ENCODE results near the gene VAT1L.

DNA sequence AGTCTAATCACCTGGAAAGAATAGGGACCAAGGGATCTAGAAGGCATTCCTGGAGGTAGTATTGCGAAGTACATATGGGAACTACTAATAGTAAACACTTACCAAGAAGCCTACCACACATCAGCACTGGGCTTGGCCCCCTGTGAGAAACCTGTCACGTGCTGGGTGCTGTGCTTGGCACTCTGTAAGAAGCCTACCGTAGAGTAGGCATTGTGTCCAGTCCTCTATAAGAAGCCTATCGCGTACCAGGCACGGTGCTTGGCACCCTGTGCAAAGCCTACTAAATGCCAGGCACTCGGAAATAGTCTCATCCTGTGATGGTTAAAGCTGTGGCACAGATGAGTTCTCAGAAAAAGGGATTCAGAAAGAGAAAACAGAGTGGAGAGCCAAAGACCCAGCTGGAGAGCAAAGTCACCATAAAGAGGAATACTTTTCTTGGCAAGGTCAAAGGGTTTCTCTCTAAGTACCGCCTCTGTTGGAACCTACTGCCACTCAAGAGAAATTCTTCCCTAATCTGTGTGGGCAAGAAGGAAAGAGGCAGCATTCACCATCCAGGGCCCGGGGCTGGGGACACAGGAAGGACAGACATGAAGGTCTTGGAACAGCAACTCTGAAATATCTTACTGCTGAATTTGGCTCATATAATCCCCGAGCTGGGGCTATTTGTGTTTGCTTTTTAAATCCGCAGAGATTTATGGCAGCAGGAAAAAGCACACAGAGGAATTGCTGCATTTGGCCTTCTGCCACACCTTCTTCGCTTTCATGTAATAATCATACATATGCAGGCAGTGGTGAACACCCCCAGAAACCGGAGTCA lies 81.8 kb downstream of the VAT1L start:
- TF ChIP-seq, protein P1, sequence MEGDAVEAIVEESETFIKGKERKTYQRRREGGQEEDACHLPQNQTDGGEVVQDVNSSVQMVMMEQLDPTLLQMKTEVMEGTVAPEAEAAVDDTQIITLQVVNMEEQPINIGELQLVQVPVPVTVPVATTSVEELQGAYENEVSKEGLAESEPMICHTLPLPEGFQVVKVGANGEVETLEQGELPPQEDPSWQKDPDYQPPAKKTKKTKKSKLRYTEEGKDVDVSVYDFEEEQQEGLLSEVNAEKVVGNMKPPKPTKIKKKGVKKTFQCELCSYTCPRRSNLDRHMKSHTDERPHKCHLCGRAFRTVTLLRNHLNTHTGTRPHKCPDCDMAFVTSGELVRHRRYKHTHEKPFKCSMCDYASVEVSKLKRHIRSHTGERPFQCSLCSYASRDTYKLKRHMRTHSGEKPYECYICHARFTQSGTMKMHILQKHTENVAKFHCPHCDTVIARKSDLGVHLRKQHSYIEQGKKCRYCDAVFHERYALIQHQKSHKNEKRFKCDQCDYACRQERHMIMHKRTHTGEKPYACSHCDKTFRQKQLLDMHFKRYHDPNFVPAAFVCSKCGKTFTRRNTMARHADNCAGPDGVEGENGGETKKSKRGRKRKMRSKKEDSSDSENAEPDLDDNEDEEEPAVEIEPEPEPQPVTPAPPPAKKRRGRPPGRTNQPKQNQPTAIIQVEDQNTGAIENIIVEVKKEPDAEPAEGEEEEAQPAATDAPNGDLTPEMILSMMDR (IDR thresholded peaks at IDR 0.05): no peak
- TF ChIP-seq POLR2A (IDR thresholded peaks at IDR 0.05): no peak

Measured in testis (tissue), 2 donors.